ENCODE results near the gene FRAT2.
A peak's percentile ranks its signal among the peaks of the same experiment; 100 is the strongest.

FRAT2 gene

DNA sequence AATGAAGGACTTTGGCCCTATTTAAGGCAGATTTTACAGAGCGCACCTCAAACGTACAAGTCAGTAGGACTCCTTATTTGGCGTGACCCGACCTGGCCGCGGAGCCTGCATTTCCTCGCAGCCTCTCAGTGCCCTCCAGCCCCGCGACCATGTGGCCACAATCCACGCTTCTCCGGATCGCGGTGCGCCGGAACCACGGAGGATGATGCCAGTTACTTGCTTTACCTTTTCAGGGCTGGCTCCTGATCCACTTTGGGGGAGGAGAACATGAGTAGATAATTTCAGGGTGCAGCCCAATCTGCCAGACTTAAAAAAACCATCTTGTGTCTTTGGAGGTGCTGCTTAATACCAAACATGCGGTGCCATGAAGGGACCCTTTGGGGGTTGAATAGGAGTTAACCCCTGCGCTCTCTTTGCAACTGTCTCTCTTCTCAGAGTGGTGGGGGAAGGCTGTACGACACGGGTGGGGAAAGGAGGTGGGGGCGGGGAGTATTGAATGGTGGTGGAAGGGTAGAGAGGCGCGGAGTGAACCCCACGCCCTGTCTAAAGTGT, 14.0 kb downstream of the FRAT2 start:
- H3K4me3 Mint-ChIP-seq, result peak overlapping the region; percentile 84 to 87 (median 86)
- peak overlapping the region; percentile 39 to 82 (median 80) for H3K27ac Mint-ChIP-seq
- H3K27me3 Mint-ChIP-seq (ENCODE audit: low read depth), result peaks cover 48% of the 10 kb centered on the region
- H3K36me3 Mint-ChIP-seq (ENCODE audit: low read depth), result no peaks in the 10 kb centered on the region
- TF ChIP-seq, protein P1, sequence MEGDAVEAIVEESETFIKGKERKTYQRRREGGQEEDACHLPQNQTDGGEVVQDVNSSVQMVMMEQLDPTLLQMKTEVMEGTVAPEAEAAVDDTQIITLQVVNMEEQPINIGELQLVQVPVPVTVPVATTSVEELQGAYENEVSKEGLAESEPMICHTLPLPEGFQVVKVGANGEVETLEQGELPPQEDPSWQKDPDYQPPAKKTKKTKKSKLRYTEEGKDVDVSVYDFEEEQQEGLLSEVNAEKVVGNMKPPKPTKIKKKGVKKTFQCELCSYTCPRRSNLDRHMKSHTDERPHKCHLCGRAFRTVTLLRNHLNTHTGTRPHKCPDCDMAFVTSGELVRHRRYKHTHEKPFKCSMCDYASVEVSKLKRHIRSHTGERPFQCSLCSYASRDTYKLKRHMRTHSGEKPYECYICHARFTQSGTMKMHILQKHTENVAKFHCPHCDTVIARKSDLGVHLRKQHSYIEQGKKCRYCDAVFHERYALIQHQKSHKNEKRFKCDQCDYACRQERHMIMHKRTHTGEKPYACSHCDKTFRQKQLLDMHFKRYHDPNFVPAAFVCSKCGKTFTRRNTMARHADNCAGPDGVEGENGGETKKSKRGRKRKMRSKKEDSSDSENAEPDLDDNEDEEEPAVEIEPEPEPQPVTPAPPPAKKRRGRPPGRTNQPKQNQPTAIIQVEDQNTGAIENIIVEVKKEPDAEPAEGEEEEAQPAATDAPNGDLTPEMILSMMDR (IDR thresholded peaks at IDR 0.05; ENCODE audit: unreplicated experiment in 3 of 3), result no peak
- H3K4me1 Mint-ChIP-seq, result peaks cover 25% of the 10 kb centered on the region
- H3K9me3 Mint-ChIP-seq, result no peaks in the 10 kb centered on the region

DNA sequence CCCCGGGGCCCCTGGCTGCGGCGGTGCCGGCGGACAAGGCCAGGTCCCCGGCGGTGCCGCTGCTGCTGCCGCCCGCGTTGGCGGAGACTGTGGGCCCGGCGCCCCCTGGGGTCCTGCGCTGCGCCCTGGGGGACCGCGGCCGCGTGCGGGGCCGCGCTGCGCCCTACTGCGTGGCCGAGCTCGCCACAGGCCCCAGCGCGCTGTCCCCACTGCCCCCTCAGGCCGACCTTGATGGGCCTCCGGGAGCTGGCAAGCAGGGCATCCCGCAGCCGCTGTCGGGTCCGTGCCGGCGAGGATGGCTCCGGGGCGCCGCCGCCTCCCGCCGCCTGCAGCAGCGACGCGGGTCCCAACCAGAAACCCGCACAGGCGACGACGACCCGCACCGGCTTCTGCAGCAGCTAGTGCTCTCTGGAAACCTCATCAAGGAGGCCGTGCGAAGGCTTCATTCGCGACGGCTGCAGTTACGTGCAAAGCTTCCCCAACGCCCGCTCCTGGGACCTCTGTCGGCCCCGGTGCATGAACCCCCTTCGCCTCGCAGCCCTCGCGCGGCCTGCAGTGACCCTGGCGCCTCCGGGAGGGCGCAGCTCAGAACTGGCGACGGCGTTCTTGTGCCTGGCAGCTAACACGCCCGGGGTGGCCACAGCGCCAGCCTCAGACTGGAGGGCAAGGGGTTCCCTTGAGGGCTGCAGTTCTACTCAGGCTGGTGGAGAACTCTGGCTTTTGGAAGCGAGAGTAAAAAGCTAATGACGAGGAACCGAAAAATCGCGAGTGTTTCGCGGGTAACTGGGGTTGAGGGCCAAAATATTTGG, 14.7 kb downstream of the FRAT2 start:
- Mint-ChIP-seq H3K36me3 (ENCODE audit: low read depth) (no peaks in the 10 kb centered on the region), H3K27ac (peak overlapping the region; percentile 39 to 82 (median 80)), H3K9me3 (no peaks in the 10 kb centered on the region), H3K27me3 (ENCODE audit: low read depth) (peaks cover 48% of the 10 kb centered on the region), H3K4me1 (peaks cover 25% of the 10 kb centered on the region), H3K4me3 (peak overlapping the region; percentile 84 to 87 (median 86))
- TF ChIP-seq, protein P1 (IDR thresholded peaks at IDR 0.05; ENCODE audit: unreplicated experiment in 3 of 3), result no peak

DNA sequence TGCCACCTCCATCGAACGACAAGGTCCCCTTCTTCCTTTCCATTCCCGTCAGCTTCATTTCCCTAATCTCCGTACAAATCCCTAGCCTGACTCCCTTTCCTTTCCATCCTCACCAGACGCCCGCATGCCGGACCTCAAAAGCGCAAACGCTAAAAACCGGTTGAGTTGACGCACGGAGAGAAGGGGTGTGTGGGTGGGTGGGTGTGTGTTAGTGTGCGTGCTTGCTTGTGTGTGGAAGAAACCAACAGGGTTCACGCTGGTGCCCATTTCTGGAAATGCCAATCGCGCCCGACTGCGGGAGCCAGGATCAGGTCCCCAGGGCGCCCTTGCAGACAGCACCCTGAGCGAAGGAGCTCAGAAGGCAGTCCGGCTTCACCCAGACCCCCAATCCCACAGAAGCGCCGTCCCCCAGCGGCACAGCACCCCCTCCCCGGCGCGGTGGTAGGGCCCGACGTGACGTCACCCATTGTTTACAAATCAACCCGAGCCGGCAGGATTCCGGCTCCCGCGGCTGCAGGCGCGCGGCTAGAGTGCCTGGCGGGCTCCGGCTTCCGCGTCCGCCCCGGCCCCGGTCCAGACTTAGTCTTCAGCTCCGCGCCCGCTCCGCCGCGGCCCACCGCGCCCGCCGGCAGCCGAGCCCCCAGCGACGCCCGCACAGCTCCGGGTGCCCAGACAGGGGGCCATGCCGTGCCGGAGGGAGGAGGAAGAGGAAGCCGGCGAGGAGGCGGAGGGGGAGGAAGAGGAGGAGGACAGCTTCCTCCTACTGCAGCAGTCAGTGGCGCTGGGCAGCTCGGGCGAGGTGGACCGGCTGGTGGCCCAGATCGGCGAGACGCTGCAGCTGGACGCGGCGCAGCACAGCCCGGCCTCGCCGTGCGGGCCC, 15.5 kb downstream of the FRAT2 start, which contains the start of gene FRAT1:
FRAT1 (plus strand) TSS at position 500 of the 880 bp plus-strand sequence; CDS start at position 683, 183 bp downstream.
- peaks cover 25% of the 10 kb centered on the region for H3K4me1 Mint-ChIP-seq
- H3K27me3 Mint-ChIP-seq (ENCODE audit: low read depth), result peaks cover 48% of the 10 kb centered on the region
- TF ChIP-seq, protein P1 (IDR thresholded peaks at IDR 0.05; ENCODE audit: unreplicated experiment in 3 of 3), result no peak
- H3K36me3 Mint-ChIP-seq (ENCODE audit: low read depth), result no peaks in the 10 kb centered on the region
- peak within 1 kb of the TSS; percentile 91 to 95 (median 94) for H3K4me3 Mint-ChIP-seq
- no peaks in the 10 kb centered on the region for H3K9me3 Mint-ChIP-seq
- H3K27ac Mint-ChIP-seq, result peak within 1 kb of the TSS; percentile 95 to 99 (median 98)

DNA sequence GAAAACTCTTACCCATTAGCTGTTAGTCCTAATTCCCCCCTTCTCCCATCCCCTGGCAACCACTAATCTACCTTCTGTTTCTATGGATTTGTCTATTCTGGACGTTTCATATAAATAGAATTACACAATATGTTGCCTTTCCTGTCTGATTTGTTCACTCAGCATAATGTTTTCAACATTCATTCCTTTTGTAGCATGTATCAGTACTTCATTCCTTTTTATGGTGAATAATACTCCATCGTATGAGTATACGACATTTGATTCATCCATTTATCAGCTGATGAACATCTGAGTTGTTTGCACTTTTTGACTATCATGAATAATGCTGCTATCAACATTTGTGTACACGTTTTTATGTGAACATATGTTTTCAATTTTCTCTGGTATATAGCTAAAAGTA, 19.9 kb downstream of the FRAT2 start:
- Mint-ChIP-seq H3K4me1 (peaks cover 5% of the 10 kb centered on the region), H3K4me3 (no peak overlapping the region), H3K27ac (no peak overlapping the region), H3K36me3 (ENCODE audit: low read depth) (no peaks in the 10 kb centered on the region), H3K9me3 (no peaks in the 10 kb centered on the region), H3K27me3 (ENCODE audit: low read depth) (peaks cover 16% of the 10 kb centered on the region)
- TF ChIP-seq, protein P1 (IDR thresholded peaks at IDR 0.05; ENCODE audit: unreplicated experiment in 3 of 3), result no peak

DNA sequence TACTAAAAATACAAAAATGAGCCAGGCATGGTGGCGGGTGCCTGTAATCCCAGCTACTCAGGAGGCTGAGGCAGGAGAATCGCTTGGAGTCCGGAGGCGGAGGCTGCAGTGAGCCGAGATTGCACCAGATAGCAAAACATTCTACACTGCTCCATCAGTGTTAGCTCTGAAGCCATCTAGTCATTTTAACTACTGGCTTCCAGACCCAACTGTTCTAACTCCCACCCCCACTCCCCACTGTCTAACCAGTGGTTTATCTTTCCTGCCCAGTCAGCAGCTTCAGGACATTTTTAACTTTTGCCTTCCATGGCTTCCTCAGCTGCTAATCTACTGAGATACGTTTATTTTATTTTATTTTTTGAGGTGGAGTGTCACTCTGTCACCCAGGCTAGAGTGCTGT, 21.6 kb downstream of the FRAT2 start:
- H3K27me3 Mint-ChIP-seq (ENCODE audit: low read depth), result peaks cover 8% of the 10 kb centered on the region
- no peak overlapping the region for H3K27ac Mint-ChIP-seq
- H3K4me1 Mint-ChIP-seq, result peaks cover 3% of the 10 kb centered on the region
- TF ChIP-seq, protein P1 (IDR thresholded peaks at IDR 0.05; ENCODE audit: unreplicated experiment in 3 of 3), result no peak
- no peaks in the 10 kb centered on the region for H3K36me3 Mint-ChIP-seq (ENCODE audit: low read depth)
- no peaks in the 10 kb centered on the region for H3K9me3 Mint-ChIP-seq
- no peak overlapping the region for H3K4me3 Mint-ChIP-seq

All from nephron (organoid).